HCT116 (cell line): ENCODE data around the gene TPRX1.

Experiments used
- POLR2AphosphoS5 ChIP-seq: IDR thresholded peaks from 2 replicates; pipeline ENCODE4 v1.6.1; 2011; ENCODE audit warnings: mild to moderate bottlenecking, low read depth, low read length, moderate library complexity
- TF ChIP-seq, protein P1 (sequence below), 3 experiments: fragments of 200-600 bp in 1 of 3; sonication (generic) in 1 of 3; IDR thresholded peaks in 2 of 3; conservative IDR thresholded peaks in 1 of 3; 2 replicates each; pipeline ENCODE4 v1.5.1; 2012 to 2017; ENCODE audit warnings: low read depth in 2 of 3, low read length in 2 of 3, antibody characterized with exemption in 1 of 3, borderline replicate concordance in 1 of 3, control low read depth in 1 of 3, mild to moderate bottlenecking in 1 of 3, mixed read lengths in 1 of 3, mixed run types in 1 of 3, moderate library complexity in 1 of 3; ENCODE audit not compliant: insufficient read depth in 1 of 3

DNA sequence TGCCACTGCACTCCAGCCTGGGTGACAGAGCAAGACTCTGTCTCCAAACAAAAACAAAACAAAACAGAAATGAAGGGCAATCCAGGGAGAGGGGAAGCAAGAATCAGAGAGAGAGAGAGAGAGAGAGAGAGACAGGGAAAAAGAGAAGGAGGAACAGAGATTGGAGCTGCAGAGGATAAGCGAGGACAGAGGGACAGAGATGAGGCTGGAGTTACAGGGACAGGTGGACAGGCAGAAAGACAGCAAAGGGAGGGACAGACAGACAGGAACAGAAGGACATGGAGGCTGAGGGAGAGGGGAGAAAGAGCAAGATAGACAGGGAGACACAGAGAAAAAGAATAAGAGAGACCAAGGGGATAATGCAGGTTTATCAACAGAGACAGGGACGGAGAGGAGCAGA, 16.1 kb upstream of the TPRX1 start:
- TF ChIP-seq, protein P1, sequence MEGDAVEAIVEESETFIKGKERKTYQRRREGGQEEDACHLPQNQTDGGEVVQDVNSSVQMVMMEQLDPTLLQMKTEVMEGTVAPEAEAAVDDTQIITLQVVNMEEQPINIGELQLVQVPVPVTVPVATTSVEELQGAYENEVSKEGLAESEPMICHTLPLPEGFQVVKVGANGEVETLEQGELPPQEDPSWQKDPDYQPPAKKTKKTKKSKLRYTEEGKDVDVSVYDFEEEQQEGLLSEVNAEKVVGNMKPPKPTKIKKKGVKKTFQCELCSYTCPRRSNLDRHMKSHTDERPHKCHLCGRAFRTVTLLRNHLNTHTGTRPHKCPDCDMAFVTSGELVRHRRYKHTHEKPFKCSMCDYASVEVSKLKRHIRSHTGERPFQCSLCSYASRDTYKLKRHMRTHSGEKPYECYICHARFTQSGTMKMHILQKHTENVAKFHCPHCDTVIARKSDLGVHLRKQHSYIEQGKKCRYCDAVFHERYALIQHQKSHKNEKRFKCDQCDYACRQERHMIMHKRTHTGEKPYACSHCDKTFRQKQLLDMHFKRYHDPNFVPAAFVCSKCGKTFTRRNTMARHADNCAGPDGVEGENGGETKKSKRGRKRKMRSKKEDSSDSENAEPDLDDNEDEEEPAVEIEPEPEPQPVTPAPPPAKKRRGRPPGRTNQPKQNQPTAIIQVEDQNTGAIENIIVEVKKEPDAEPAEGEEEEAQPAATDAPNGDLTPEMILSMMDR (IDR thresholded peaks at IDR 0.05 in 2 of 3, conservative IDR thresholded peaks at IDR 0.05 in 1 of 3; ENCODE audit: borderline replicate concordance in 1 of 3, insufficient read depth in 1 of 3, low read depth in 2 of 3, low read length in 2 of 3), result no peak
- no peak for TF ChIP-seq POLR2AphosphoS5
